Body of pancreas (tissue), 4 donors: ENCODE measurements around the gene SSH2. TPM values are rescaled to one million over a fixed set of nuclear protein-coding genes. Genes with fewer than 3 reads are reported as not detected.
"Not testable (repeated sequence)": the region's sequence is repeated elsewhere in the genome, so short reads cannot be mapped to it uniquely, and the experiment has no call there.

Experiments used
- ATAC-seq: fragments of 150-250 bp; one replicate; pipeline ENCODE4 v1.9.1; 2016
- DNase-seq, 4 donors: peaks; one replicate each; pipeline ENCODE4 v3.0.0-alpha.2; 2019
- H3K27ac ChIP-seq, 4 donors: fragments of 200-600 bp; sonication (generic); 1 replicate in 3 of 4; 2 replicates in 1 of 4; pipeline versions ENCODE4 v1.5.1 to v1.6.1; 2016 to 2019; ENCODE audit warnings: mild to moderate bottlenecking in 1 of 4, mixed read lengths in 1 of 4, moderate library complexity in 1 of 4
- H3K27me3 ChIP-seq, 2 donors: fragments of 200-600 bp; sonication (generic); one replicate each; pipeline ENCODE4 v1.6.0; 2016; ENCODE audit warnings: mild to moderate bottlenecking in 1 of 2
- H3K36me3 ChIP-seq, 2 donors: fragments of 200-600 bp; sonication (generic); replicated peaks in 1 of 2; 2 replicates each; pipeline ENCODE4 v1.5.1; 2016; ENCODE audit warnings: low read depth in 2 of 2; ENCODE audit not compliant: insufficient read depth in 1 of 2
- H3K4me1 ChIP-seq: fragments of 200-600 bp; sonication (generic); one replicate; pipeline ENCODE4 v1.6.0; 2016
- H3K4me3 ChIP-seq, 2 donors: fragments of 200-600 bp; sonication (generic); 1 replicate in 1 of 2; 2 replicates in 1 of 2; pipeline ENCODE4 v1.5.1; 2016 to 2019
- H3K9me3 ChIP-seq, 3 donors: fragments of 200-600 bp; sonication (generic); 1 replicate in 2 of 3; 2 replicates in 1 of 3; pipeline ENCODE4 v1.5.1; 2016
- POLR2A ChIP-seq, 3 donors: fragments of 450-650 bp; IDR thresholded peaks; one replicate each; pipeline ENCODE4 v1.6.1; 2016; ENCODE audit warnings: antibody characterized with exemption in 3 of 3, mild to moderate bottlenecking in 2 of 3
- WGBS, 2 donors: methylation state at CpG; one replicate each; pipeline ENCODE4 v1.1.5; 2017; 5-methylcytosine and 5-hydroxymethylcytosine counted together
- intact Hi-C: fragments of 100-400 bp; cut with DNase I; formaldehyde crosslinking; loops from one replicate; pipeline ENCODE4 v1.15.1; 2023
- total RNA-seq, 2 donors: library from RNA; depleted of rRNA; stranded (reverse); fragments of >200 nt; gene quantifications; one replicate each; pipeline ENCODE4 v1.1.0, GENCODE V29; 2016
- TF ChIP-seq, protein P1 (sequence below), 7 experiments: fragments of 450-650 bp in 4 of 7; fragments of 200-600 bp in 3 of 7; sonication (generic) in 3 of 7; IDR thresholded peaks; one replicate each; pipeline ENCODE4 v1.5.1; 2016 to 2019; ENCODE audit warnings: antibody characterized with exemption in 7 of 7

SSH2 gene
- total RNA-seq, 2 donors from 2014 or later = 8.2 to 8.6 TPM

DNA sequence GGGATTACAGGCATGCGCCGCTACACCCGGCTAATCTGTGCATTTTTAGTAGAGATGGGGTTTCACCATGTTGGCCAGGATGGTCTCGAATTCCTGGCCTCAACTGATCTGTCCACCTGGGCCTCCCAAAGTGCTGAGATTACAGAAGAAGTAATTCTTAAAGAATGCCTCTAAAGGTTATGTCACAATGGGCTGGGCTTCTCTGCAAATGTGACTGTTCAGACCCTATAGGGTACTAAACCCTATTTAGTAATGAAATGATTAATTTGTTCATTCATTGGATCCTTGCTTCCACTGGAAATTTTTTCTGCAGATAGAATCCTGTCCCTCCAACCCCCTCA, 198.5 kb downstream of the SSH2 start:
- intact Hi-C loops = no loop called here
- Histone ChIP-seq H3K27me3 (no peaks in the 10 kb centered on the region), H3K9me3 (no peaks in the 10 kb centered on the region), H3K4me3 (no peak overlapping the region), H3K36me3 (no peaks in the 10 kb centered on the region), H3K4me1 (no peaks in the 10 kb centered on the region), H3K27ac (no peak overlapping the region)
- no peak for DNase-seq
- no peak for TF ChIP-seq POLR2A (IDR thresholded peaks at IDR 0.05)
- TF ChIP-seq, protein P1, sequence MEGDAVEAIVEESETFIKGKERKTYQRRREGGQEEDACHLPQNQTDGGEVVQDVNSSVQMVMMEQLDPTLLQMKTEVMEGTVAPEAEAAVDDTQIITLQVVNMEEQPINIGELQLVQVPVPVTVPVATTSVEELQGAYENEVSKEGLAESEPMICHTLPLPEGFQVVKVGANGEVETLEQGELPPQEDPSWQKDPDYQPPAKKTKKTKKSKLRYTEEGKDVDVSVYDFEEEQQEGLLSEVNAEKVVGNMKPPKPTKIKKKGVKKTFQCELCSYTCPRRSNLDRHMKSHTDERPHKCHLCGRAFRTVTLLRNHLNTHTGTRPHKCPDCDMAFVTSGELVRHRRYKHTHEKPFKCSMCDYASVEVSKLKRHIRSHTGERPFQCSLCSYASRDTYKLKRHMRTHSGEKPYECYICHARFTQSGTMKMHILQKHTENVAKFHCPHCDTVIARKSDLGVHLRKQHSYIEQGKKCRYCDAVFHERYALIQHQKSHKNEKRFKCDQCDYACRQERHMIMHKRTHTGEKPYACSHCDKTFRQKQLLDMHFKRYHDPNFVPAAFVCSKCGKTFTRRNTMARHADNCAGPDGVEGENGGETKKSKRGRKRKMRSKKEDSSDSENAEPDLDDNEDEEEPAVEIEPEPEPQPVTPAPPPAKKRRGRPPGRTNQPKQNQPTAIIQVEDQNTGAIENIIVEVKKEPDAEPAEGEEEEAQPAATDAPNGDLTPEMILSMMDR (IDR thresholded peaks at IDR 0.05) = no peak
- 94 to 97% methylated on average over 4 of the region's 4 CpGs for WGBS, 2 donors
- ATAC-seq = no peak

DNA sequence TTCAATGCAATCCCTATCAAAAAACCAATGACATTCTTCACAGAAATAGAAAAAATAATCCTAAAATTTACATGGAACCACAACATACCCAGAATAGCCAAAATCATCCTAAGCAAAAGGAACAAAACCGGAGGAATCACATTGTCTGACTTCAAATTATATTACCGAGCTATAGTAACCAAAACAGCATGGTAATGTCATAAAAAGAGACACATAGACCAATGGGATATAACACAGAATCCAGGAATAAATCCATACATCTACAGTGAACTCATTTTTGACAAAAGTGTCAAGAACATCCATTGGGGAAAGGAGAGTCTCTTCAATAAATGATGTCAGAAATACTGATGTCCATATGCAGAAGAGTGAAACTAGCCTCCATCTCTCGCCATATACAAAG, 201.5 kb downstream of the SSH2 start:
- H3K27me3 ChIP-seq = no peaks in the 10 kb centered on the region
- intact Hi-C loops = no loop called here
- TF ChIP-seq, protein P1 (IDR thresholded peaks at IDR 0.05) = no peak
- no peak for TF ChIP-seq POLR2A (IDR thresholded peaks at IDR 0.05)
- H3K4me3 ChIP-seq = no peak overlapping the region
- no peaks in the 10 kb centered on the region for H3K36me3 ChIP-seq
- DNase-seq (no peak), ATAC-seq (no peak)
- WGBS, 2 donors = 95 to 98% methylated on average over 3 of the region's 3 CpGs
- no peak overlapping the region for H3K27ac ChIP-seq
- H3K4me1 ChIP-seq = no peaks in the 10 kb centered on the region
- H3K9me3 ChIP-seq = no peaks in the 10 kb centered on the region

- Histone ChIP-seq H3K27me3 (no peaks in the 10 kb centered on the region), H3K4me1 (peaks cover 6% of the 10 kb centered on the region), H3K9me3 (no peaks in the 10 kb centered on the region), H3K27ac (no peak overlapping the region), H3K36me3 (no peaks in the 10 kb centered on the region), H3K4me3 (no peak overlapping the region)
- ATAC-seq (no peak), DNase-seq (no peak)
- WGBS, 2 donors = 71 to 90% methylated on average over 2 of the region's 2 CpGs
- intact Hi-C loops = no loop called here
- no peak for TF ChIP-seq POLR2A (IDR thresholded peaks at IDR 0.05)
These were observed 203.2 kb downstream of the SSH2 start for GRCh38 chr17:29726715-29727252.

- H3K4me1 ChIP-seq, H3K36me3 ChIP-seq, H3K27ac ChIP-seq, H3K27me3 ChIP-seq, DNase-seq, intact Hi-C loops, ATAC-seq, H3K4me3 ChIP-seq, H3K9me3 ChIP-seq: not testable (repeated sequence)
- WGBS, 2 donors = 100% methylated on average over 1 of the region's 1 CpG
These were observed 204.6 kb downstream of the SSH2 start for GRCh38 chr17:29725408-29725807.

DNA sequence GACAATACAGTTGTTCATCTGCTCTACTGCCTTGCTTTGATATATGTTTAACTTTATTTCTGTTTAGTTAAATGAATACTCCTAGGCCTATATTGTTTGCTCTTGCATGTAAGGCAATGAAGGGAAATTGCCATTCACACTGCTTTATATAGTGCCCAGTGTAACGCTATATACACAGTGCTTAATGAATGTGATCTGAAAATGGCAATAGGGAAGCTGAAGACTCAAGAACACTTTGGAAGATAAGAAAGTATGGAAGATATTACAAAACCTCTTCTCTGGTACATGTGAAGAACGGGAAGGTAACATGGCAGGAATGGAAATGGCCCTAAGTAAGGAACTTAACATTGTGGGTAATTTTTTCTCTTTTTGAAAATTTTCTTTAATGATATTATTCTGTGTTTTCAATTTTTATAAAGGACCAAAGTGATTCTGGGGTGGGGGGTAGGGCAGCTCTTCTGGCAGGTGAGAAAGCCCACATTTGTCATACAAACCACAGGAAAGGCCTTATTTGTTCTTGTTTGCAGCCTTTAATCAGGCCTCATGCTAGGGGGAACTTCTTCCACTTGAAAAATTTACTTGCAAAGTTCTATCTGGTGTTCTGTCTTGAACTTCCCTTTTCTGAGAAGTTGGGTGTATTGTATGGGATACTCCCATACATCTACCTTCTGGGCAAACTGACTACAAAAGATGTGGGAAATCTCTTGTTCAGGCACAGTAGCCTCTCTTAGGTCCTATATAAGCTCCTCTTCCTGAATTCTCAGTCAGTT, 206.6 kb downstream of the SSH2 start:
- no peak for ATAC-seq
- TF ChIP-seq, protein P1 (IDR thresholded peaks at IDR 0.05) = no peak
- peak overlapping the region in 2 of 4 donors; percentile 49 to 72 for H3K27ac ChIP-seq
- H3K4me3 ChIP-seq = no peak overlapping the region
- intact Hi-C loops = no loop called here
- no peaks in the 10 kb centered on the region for H3K9me3 ChIP-seq
- no peaks in the 10 kb centered on the region for H3K36me3 ChIP-seq
- no peak for DNase-seq
- WGBS, 2 donors = 89 to 90% methylated on average over 2 of the region's 2 CpGs
- peaks cover 6% of the 10 kb centered on the region for H3K4me1 ChIP-seq
- H3K27me3 ChIP-seq = no peaks in the 10 kb centered on the region
